Measurements from ENCODE around the gene NFKBIL1. TPM values are rescaled to one million over a fixed set of nuclear protein-coding genes. Genes with fewer than 3 reads are reported as not detected.

Gene NFKBIL1
- polyA plus RNA-seq, 1 of the 3 experiments (the other 2 are of a cell fraction): 17.1 TPM

DNA sequence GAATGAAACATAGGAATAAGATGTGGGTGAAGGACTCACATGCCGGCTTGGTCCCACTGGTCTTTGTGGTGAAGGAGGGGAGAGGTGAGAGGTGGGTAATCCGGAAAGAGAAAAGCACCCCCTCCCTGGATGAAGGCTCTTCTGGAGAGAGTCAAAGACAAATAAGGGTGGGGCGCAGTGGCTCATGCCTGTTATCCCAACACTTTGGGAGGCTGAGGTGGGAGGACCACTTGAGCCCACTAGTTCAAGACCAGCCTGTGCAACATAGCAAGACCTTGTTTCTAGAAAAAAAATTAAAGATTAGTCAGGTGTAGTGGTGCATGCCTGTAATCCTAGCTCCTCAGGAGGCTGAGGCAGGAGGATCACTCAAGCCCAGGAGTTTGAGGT lies 31.7 kb downstream of the NFKBIL1 start:
- 85% methylated on average over 3 of the region's 3 CpGs for WGBS (ENCODE audit: low lambda C conversion rate)
- H2AFZ ChIP-seq (ENCODE audit: low read depth): no peak overlapping the region
- CTCF ChIA-PET: interaction anchor here (2.4 to 17.6 kb wide), 3 partner anchors 10 to 21 kb away, joined by 10 to 312 read pairs (median 29); no protein-coding TSS in a partner anchor

More for the DNA sequence above, 31.7 kb downstream of the NFKBIL1 start:
- Histone ChIP-seq H3K27ac (ENCODE audit: low read depth in 2 of 2, low read length in 1 of 2) (no peak overlapping the region), H3K27me3 (ENCODE audit: insufficient read depth) (no peaks in the 10 kb centered on the region), H3K9me3 (no peaks in the 10 kb centered on the region), H3K4me1 (ENCODE audit: control insufficient read depth in 1 of 2, insufficient read depth in 2 of 2, low read depth in 1 of 2, low read length in 1 of 2) (peaks cover 0 to 11% of the 10 kb centered on the region in 2 experiments; a peak in 1 of 4 replicates), H3F3A (replicated peaks; ENCODE audit: insufficient read depth) (no peaks in the 10 kb centered on the region), H3K79me2 (ENCODE audit: insufficient read depth) (no peaks in the 10 kb centered on the region), H3K9me2 (no peaks in the 10 kb centered on the region), H3K4me2 (no peak overlapping the region), H3K36me3 (replicated peaks in 1 of 2; ENCODE audit: control insufficient read depth in 1 of 2, insufficient read depth in 2 of 2, low read length in 1 of 2) (no peaks in the 10 kb centered on the region), H3K4me3 (ENCODE audit: low read depth in 2 of 2, low read length in 1 of 2) (no peak overlapping the region), H4K20me1 (ENCODE audit: insufficient read depth) (no peaks in the 10 kb centered on the region), H3K9ac (no peak overlapping the region)
- no peak for DNase-seq
- no peak for TF ChIP-seq TCF12 (IDR thresholded peaks at IDR 0.05)
- TF ChIP-seq GATA2 (CRISPR knock-in tag; IDR thresholded peaks at IDR 0.05): no peak
- TF ChIP-seq ELF1 (IDR thresholded peaks at IDR 0.05): no peak
- no peak for TF ChIP-seq RAD21 (IDR thresholded peaks at IDR 0.05; ENCODE audit: low read length)
- TF ChIP-seq, protein P1, sequence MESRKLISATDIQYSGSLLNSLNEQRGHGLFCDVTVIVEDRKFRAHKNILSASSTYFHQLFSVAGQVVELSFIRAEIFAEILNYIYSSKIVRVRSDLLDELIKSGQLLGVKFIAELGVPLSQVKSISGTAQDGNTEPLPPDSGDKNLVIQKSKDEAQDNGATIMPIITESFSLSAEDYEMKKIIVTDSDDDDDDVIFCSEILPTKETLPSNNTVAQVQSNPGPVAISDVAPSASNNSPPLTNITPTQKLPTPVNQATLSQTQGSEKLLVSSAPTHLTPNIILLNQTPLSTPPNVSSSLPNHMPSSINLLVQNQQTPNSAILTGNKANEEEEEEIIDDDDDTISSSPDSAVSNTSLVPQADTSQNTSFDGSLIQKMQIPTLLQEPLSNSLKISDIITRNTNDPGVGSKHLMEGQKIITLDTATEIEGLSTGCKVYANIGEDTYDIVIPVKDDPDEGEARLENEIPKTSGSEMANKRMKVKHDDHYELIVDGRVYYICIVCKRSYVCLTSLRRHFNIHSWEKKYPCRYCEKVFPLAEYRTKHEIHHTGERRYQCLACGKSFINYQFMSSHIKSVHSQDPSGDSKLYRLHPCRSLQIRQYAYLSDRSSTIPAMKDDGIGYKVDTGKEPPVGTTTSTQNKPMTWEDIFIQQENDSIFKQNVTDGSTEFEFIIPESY (IDR thresholded peaks at IDR 0.05; ENCODE audit: borderline replicate concordance, low read depth): no peak
- TF ChIP-seq RXRA (IDR thresholded peaks at IDR 0.05; ENCODE audit: borderline replicate concordance, low read depth): no peak
- no peak for TF ChIP-seq GABPA (IDR thresholded peaks at IDR 0.05; ENCODE audit: low read depth)
- TF ChIP-seq, protein P2, sequence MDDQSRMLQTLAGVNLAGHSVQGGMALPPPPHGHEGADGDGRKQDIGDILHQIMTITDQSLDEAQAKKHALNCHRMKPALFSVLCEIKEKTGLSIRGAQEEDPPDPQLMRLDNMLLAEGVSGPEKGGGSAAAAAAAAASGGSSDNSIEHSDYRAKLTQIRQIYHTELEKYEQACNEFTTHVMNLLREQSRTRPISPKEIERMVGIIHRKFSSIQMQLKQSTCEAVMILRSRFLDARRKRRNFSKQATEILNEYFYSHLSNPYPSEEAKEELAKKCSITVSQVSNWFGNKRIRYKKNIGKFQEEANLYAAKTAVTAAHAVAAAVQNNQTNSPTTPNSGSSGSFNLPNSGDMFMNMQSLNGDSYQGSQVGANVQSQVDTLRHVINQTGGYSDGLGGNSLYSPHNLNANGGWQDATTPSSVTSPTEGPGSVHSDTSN (IDR thresholded peaks at IDR 0.05): no peak
- TF ChIP-seq MEF2A (IDR thresholded peaks at IDR 0.05; ENCODE audit: borderline replicate concordance, low read depth): no peak
- TF ChIP-seq EZH2phosphoT487 (IDR thresholded peaks at IDR 0.05; ENCODE audit: borderline replicate concordance, low read depth): no peak
- TF ChIP-seq, protein P3, sequence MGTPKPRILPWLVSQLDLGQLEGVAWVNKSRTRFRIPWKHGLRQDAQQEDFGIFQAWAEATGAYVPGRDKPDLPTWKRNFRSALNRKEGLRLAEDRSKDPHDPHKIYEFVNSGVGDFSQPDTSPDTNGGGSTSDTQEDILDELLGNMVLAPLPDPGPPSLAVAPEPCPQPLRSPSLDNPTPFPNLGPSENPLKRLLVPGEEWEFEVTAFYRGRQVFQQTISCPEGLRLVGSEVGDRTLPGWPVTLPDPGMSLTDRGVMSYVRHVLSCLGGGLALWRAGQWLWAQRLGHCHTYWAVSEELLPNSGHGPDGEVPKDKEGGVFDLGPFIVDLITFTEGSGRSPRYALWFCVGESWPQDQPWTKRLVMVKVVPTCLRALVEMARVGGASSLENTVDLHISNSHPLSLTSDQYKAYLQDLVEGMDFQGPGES (IDR thresholded peaks at IDR 0.05; ENCODE audit: low read depth, low read length): no peak
- TF ChIP-seq SIN3A (IDR thresholded peaks at IDR 0.05; ENCODE audit: borderline replicate concordance, low read depth, low read length): no peak
- TF ChIP-seq, protein P4, sequence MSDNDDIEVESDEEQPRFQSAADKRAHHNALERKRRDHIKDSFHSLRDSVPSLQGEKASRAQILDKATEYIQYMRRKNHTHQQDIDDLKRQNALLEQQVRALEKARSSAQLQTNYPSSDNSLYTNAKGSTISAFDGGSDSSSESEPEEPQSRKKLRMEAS (IDR thresholded peaks at IDR 0.05; ENCODE audit: low read depth): no peak
- no peak for TF ChIP-seq RCOR1 (IDR thresholded peaks at IDR 0.05; ENCODE audit: low read length)
- TF ChIP-seq FOXM1 (IDR thresholded peaks at IDR 0.05; ENCODE audit: low read depth): no peak
- no peak for TF ChIP-seq YY1 (IDR thresholded peaks at IDR 0.05; ENCODE audit: low read depth)
- no peak for TF ChIP-seq FOXJ3 (CRISPR knock-in tag; IDR thresholded peaks at IDR 0.05)
- TF ChIP-seq FOSL2 (IDR thresholded peaks at IDR 0.05; ENCODE audit: borderline replicate concordance, low read depth): no peak
- TF ChIP-seq MXI1 (IDR thresholded peaks at IDR 0.05; ENCODE audit: low read depth, low read length): no peak
- POLR2A ChIA-PET: no interaction called here
